ENCODE data around the gene ULK1. TPM values are rescaled to one million over a fixed set of nuclear protein-coding genes. Genes with fewer than 3 reads are reported as not detected.
"Not testable (repeated sequence)": the region's sequence is repeated elsewhere in the genome, so short reads cannot be mapped to it uniquely, and the experiment has no call there.

Gene ULK1
- total RNA-seq, 2 donors from 2014 or later = 21.8 to 24.3 TPM

DNA sequence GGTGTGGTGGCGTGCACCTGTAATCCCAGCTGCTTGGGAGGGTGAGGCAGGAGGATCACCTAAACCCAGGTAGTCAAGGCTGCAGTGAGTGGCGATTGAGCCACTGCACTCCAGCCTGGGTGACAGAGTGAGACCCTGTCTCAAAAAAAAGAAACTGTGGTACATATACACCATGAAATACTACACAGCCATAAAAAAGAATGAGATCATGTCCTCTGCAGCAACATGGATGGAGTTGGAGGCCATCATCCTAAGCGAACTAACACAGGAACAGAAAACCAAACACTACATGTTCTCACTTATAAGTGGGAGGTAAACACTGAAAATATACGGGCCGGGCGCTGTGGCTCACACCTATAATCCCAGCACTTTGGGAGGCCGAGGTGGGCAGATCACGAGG is 2.7 kb upstream of the ULK1 start:
- H3K4me3 Mint-ChIP-seq; H3K4me1 Mint-ChIP-seq (ENCODE audit: low read depth in 2 of 2); H3K27me3 Mint-ChIP-seq; DNase-seq (ENCODE audit: low spot score); H3K36me3 Mint-ChIP-seq; ATAC-seq; H3K9me3 Mint-ChIP-seq: not testable (repeated sequence)
- peak overlapping the region in 1 of 2 donors; percentile 59 for H3K27ac Mint-ChIP-seq

DNA sequence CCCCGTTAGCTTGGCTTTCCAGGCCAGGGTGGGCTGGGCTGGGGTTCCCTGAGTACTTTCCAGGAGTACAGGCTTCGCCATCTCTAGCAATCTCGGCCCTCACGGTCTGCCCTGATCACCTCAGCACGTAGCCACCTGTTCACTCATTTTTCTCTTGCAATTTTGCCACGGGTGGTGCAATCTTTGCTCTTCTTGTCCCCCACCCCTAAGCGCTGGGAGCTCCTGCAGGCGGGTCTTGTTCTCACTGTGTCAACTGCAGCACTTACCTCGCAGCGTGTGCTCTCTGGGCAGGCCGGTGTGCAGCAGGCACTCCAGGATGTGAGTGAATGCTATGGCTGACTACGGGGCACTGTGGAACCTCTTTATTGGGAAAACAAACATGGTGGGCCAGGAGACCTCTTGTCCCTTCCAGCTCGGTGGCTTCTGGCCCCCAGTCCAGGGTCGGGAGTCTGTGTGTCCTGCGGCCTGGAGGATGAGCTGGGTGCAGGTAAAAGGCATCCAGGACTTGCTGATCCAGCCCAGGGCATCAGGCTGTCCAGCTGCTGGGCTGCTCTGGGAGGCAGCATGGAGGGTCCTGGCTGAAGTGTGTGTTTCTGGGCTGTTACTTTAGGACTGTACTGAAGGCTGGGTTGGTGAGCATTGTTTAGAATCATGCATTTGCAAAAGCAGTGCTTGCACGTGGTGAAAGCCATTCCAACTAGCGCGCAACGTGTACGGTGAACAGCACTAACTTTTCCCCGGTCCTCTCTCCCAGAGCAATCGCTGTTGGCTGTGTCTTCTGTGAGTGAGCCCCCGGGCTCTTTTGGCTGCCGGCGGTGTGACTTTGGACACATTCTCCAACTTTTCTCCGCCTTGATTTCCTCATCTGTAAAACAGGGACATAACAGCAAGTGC is 1.5 kb upstream of the ULK1 start:
- DNase-seq (ENCODE audit: low spot score) = no peak
- ATAC-seq = no peak
- Mint-ChIP-seq H3K27me3 (peaks cover 0 to 4% of the 10 kb centered on the region in 2 donors), H3K4me3 (no peak overlapping the region), H3K4me1 (ENCODE audit: low read depth in 2 of 2) (peaks cover 5 to 6% of the 10 kb centered on the region in 2 donors), H3K9me3 (no peaks in the 10 kb centered on the region), H3K27ac (no peak overlapping the region), H3K36me3 (no peaks in the 10 kb centered on the region)

DNA sequence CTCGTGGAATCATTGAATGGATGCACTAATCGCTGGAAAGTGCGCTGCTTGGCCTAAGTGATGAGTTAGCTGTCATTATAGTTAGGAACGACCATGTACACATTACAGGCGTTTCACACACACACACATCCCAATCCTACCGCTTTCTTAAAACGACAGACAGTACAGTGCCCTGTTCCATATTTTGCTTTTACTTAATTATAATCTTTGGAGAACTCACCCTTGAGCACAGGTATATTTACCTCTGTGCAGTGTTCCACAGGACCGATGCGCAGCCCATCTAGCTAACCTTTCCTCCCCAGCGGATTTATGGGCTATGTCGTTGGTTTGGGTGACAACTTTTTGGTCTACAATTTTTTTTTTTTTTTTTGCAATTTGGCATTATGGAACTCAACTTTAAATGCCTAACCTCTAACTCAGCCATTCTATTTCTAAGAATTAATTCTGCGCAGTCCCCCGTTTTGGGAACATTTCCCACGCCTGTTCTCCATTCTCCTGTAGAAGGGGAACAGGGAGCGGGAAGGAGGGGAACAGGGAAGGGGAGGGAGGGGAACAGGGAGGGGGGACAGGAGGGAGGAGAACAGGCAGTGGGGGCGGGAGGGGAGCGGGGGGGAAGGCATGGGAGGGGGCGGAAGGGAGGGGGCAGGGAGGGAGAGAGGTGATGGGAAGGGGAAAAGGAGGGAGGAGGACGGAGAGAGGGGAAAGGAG is 663 bp upstream of the ULK1 start:
- Mint-ChIP-seq H3K36me3 (no peaks in the 10 kb centered on the region), H3K27ac (no peak overlapping the region)
- DNase-seq (ENCODE audit: low spot score) = no peak

DNA sequence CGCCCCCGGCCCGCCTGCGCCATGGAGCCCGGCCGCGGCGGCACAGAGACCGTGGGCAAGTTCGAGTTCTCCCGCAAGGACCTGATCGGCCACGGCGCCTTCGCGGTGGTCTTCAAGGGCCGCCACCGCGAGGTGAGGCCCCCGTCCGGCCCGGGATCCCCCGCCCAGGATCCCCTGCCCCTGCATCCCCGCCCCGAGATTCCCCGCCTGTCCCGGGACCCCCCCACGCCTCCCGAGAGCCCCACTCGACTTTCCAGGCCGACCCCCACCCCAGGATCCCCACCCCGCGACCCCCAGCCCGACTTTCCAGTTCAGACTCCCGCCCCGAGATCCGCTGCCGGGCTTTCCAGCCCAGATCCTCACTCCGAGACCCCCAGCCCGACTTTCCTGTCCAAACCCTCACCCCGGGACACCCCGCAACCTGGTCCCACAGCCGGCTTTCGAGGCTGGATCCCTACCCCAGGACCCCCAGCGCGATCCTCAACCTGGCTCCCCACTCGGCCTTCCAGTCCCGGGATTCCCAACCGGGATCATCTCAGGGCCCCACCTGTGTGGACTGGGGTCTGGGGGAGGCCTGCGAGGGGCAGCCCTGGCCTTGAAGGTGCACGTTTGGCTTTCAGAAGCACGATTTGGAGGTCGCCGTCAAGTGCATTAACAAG is 688 bp downstream of the ULK1 start:
- Mint-ChIP-seq H3K4me1 (ENCODE audit: low read depth in 2 of 2) (peaks cover 5 to 7% of the 10 kb centered on the region in 2 donors), H3K27ac (peak overlapping the region; percentile 43 to 87), H3K4me3 (peak overlapping the region; percentile 75), H3K27me3 (no peaks in the 10 kb centered on the region), H3K9me3 (no peaks in the 10 kb centered on the region), H3K36me3 (no peaks in the 10 kb centered on the region)
- DNase-seq (ENCODE audit: low spot score) = no peak
- ATAC-seq = no peak

More for the DNA sequence above, 663 bp upstream of the ULK1 start:
- peaks cover 5 to 6% of the 10 kb centered on the region in 2 donors for H3K4me1 Mint-ChIP-seq (ENCODE audit: low read depth in 2 of 2)
- no peak for ATAC-seq
- peaks cover 0 to 4% of the 10 kb centered on the region in 2 donors for H3K27me3 Mint-ChIP-seq
- no peak overlapping the region for H3K4me3 Mint-ChIP-seq
- no peaks in the 10 kb centered on the region for H3K9me3 Mint-ChIP-seq

DNA sequence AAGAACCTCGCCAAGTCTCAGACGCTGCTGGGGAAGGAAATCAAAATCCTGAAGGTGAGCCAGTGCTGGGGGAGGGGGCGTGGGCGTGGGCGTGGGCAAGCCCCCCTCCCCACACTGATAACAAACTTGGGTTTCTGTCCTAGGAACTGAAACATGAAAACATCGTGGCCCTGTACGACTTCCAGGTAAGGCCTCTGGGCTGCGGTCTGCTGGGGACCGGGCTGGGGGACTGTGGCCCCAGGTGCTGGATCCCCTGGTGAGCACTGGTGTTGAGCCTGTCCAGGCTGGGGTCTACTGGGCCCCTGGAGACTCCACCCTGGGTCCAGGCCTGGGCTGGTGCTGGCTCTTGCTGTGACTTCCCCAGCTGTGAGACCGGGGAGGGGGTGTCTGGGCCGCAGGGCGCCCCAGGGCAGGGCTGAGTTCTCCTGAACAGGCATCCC is 1.2 kb downstream of the ULK1 start:
- Mint-ChIP-seq H3K36me3 (no peaks in the 10 kb centered on the region), H3K27me3 (no peaks in the 10 kb centered on the region), H3K4me3 (peak overlapping the region; percentile 75), H3K4me1 (ENCODE audit: low read depth in 2 of 2) (peaks cover 5 to 10% of the 10 kb centered on the region in 2 donors), H3K9me3 (no peaks in the 10 kb centered on the region), H3K27ac (peak overlapping the region; percentile 43 to 87)
- DNase-seq (ENCODE audit: low spot score) (no peak), ATAC-seq (no peak)

DNA sequence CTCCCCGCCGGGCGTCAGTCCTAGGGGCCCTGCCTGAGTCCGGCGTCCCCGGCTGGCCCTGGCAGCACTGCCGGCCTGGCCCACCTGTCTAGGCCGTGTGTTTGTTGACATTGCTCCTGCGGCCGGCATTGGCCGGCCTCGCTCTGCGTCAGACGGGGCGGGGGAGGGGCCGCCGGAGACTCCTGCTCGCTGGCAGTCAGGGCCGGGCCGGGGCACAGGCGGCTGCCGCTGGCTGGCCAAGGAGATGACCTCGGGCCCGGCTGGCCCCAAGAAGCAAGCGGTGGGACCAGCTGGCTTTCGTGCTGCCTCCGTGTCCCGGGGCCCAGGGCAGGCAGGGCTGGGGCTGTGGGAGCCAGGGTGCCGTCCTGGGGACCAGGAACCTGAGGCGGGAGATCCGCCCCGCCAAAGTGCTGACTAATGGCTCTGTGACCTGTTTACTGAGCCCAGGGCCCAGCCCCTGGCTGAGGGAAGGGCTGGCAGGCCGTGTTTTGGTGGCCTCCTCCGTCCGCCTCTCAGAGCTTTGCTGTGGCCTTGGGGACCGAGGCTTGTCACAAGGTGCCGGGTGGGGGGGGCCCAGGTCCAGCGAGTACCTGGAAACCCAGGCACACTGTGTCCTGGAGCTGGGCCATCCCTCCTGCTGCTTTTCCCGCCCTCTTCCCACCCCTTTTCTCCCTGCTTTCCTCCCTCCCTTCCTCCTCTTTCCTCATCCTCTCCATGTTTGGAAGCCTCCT is 1.8 kb downstream of the ULK1 start:
- no peaks in the 10 kb centered on the region for H3K27me3 Mint-ChIP-seq
- peak; percentile 83 to 84 for ATAC-seq
- peak overlapping the region; percentile 43 to 87 for H3K27ac Mint-ChIP-seq
- H3K36me3 Mint-ChIP-seq = no peaks in the 10 kb centered on the region
- H3K4me1 Mint-ChIP-seq (ENCODE audit: low read depth in 2 of 2) = peaks cover 5 to 10% of the 10 kb centered on the region in 2 donors
- peak overlapping the region; percentile 75 for H3K4me3 Mint-ChIP-seq
- no peaks in the 10 kb centered on the region for H3K9me3 Mint-ChIP-seq
- peak; percentile 83 for DNase-seq (ENCODE audit: low spot score)

DNA sequence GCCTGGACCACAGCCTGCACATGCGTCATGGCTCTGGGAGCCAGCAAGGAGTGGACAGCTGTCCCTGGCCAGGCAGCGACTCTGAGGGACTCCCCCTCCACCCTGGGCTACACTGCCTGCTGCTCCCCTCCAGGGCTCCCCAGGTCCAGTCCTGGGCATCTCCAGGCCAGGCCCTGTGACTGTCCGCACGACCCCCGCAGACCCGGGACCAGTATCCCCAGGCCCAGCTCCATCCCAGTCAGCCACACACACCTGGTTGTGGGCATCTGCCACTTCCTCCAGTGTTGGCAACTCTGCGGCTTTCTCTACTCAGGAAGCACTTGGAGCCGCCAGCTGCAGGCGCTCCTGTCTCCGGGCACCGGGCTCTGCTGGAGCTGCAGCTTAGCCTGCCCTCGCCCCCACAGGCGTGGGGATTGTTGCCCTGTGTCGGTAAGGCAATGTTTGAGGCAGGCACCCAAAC is 2.4 kb downstream of the ULK1 start:
- Mint-ChIP-seq H3K9me3 (no peaks in the 10 kb centered on the region), H3K27me3 (no peaks in the 10 kb centered on the region), H3K4me1 (ENCODE audit: low read depth in 2 of 2) (peaks cover 5 to 12% of the 10 kb centered on the region in 2 donors), H3K27ac (peak overlapping the region in 1 of 2 donors; percentile 23), H3K36me3 (no peaks in the 10 kb centered on the region), H3K4me3 (peak overlapping the region; percentile 75)
- no peak for ATAC-seq
- DNase-seq (ENCODE audit: low spot score) = no peak

DNA sequence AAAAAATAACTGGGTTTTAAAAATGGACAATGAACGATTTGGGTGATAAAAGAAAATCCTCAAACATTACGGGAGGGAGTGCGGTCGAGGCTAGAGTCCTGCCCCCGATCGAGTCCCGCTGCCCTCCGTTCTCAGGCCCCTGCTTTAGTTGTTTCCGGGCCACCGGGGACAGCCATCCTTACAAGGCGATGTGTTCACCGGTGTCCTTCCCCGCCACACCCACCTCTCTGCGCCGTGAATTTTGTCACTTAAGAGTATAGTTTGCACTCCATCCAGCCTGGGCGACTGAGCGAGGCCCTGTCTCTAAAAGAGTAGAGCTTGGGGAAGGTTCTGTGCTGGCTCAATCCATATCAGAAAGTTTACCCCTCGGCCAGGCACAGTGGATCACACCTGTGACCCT is 2.9 kb downstream of the ULK1 start:
- ATAC-seq = no peak
- DNase-seq (ENCODE audit: low spot score) = no peak
- Mint-ChIP-seq H3K4me3 (no peak overlapping the region), H3K27me3 (no peaks in the 10 kb centered on the region), H3K9me3 (no peaks in the 10 kb centered on the region), H3K4me1 (ENCODE audit: low read depth in 2 of 2) (peaks cover 5 to 14% of the 10 kb centered on the region in 2 donors), H3K36me3 (no peaks in the 10 kb centered on the region), H3K27ac (no peak overlapping the region)

DNA sequence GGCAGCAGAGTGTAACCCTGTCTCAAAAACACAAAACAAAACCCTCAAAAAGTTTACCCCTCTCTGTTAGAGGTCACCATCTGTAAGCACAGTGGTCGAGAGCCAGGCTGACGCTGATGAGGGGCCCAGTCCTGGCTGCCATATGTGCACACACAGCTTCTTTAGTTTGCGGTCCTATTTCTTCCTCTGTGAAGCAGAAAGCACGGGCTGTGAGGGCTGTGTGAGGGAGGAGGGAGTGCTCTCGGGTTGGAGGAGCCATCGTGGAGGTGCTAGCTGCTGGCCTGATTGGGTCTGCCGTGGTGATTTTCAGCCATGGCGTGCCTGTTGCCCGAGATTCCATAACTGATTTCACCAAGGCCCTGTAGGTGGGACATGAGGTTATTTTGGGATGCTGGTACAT is 3.5 kb downstream of the ULK1 start:
- no peaks in the 10 kb centered on the region for H3K27me3 Mint-ChIP-seq
- ATAC-seq (no peak), DNase-seq (ENCODE audit: low spot score) (no peak)
- no peak overlapping the region for H3K4me3 Mint-ChIP-seq
- H3K36me3 Mint-ChIP-seq = no peaks in the 10 kb centered on the region
- no peaks in the 10 kb centered on the region for H3K9me3 Mint-ChIP-seq
- H3K4me1 Mint-ChIP-seq (ENCODE audit: low read depth in 2 of 2) = peaks cover 5 to 15% of the 10 kb centered on the region in 2 donors
- H3K27ac Mint-ChIP-seq = no peak overlapping the region

DNA sequence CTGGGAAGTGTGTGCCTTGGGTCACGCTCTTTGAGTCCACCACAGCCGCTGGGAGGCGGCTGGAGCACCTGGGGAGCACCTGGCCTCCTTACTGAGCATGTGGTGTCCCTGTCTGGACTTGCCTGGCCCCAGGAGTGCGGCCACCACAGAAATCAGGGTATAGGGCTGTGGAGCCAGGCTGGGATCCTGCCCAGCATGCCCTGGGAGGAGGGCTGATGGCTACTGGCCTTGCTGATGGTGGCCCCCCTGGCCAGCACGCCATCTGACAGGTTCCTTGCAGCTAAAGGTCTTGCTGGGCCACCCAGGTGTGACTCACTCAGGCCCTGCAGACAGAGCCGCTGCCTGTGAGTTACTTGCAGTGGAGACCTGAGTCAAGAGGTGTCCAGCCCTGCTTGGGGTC is 6.0 kb downstream of the ULK1 start:
- Mint-ChIP-seq H3K4me3 (no peak overlapping the region), H3K27me3 (no peaks in the 10 kb centered on the region), H3K36me3 (no peaks in the 10 kb centered on the region), H3K9me3 (no peaks in the 10 kb centered on the region), H3K4me1 (ENCODE audit: low read depth in 2 of 2) (peaks cover 4 to 14% of the 10 kb centered on the region in 2 donors), H3K27ac (no peak overlapping the region)
- no peak for DNase-seq (ENCODE audit: low spot score)
- ATAC-seq = no peak

DNA sequence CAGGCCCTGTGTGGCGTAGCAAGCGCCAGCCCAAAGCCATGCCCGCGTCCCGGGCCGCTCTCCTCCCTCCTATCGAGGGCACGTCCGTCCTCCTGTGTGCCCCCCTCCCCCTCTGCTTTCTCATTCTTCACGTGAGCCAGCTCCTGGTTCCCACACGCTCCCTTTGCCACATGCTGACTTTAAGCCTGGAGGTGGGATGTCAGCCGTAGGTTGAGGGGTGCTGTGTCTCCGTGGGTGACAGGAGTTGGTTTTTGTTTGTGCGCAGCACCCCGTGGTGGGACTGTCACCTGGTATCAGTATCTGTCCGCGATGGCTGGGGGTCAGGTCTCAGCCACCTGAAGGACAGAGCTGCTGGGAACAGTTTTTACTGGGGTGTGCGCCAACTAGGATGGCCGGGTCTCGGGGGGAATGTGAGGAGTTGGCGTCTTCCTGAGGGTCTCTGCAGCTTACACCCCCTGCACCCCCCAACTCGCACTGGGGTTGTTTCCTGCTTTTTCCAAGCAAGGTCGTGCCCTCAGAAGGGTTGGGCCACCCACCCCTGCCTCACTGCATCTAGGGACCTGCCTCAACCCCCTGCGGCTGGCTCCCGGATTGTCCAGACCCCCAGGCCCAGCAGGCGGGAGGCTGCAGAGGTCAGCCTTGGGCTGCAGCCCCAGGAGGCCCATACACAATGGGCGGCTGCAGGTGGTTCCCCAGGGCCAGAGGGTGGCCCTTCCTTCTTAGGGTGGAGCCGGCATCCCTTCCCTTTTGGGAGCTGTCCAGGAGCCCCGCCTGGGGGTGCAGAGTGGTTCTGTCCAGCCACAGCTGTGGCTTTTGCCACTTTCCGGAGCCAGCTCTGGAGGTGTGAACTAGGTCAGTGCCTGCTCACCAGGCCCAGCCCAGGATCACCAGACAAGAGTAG is 7.3 kb downstream of the ULK1 start:
- ATAC-seq = no peak
- H3K27ac Mint-ChIP-seq = no peak overlapping the region
- no peaks in the 10 kb centered on the region for H3K27me3 Mint-ChIP-seq
- H3K36me3 Mint-ChIP-seq = no peaks in the 10 kb centered on the region
- H3K4me3 Mint-ChIP-seq = no peak overlapping the region
- H3K9me3 Mint-ChIP-seq = no peaks in the 10 kb centered on the region
- DNase-seq (ENCODE audit: low spot score) = no peak
- peaks cover 0 to 13% of the 10 kb centered on the region in 2 donors for H3K4me1 Mint-ChIP-seq (ENCODE audit: low read depth in 2 of 2)

DNA sequence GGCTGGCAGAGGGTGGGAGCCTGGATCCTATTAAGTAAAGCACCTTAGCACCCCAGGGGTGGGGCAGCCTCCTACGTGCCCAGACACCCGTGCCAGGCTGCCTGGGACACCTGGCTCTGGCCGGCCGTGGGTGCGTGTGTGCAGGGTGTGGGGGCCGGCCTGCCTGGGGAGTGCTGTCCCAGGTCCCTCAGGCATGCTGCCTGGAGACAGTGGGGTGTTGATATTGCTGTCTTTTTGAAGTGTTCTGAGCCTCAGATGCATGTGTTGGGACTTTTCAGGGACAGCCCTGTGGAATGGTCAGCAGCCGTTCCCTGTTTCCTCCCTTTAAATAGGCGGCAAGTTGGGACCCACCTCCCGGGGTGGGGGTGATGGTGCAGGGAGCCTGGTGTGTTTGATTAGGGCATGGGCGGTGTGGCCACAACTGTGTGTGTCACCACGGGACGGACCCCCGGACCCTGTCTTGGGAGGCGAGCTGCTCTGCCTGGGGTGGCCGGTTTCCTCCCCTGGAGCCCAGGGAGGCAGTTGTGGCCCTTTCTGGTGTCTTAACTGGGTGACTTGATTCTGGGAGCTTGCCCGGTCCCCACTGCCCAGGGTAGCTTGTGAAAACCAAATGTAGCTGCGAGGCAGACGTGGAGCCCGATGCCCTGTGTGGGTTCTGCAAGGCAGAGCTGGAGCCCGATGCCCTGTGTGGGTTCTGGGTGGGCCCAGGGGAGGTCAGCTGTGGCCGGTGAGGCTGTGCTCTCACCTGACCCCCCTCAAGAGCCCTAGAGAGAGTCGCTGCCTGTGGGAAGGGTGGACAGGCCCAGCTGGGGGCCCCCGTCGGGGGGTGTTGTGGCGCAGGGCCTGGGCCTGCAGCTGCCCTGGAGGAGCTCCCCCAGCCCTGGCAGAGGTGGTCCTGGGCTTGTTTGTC is 8.2 kb downstream of the ULK1 start:
- H3K27ac Mint-ChIP-seq = no peak overlapping the region
- H3K4me3 Mint-ChIP-seq = no peak overlapping the region
- ATAC-seq (no peak), DNase-seq (ENCODE audit: low spot score) (no peak)
- H3K36me3 Mint-ChIP-seq = no peaks in the 10 kb centered on the region
- peaks cover 0 to 13% of the 10 kb centered on the region in 2 donors for H3K4me1 Mint-ChIP-seq (ENCODE audit: low read depth in 2 of 2)
- no peaks in the 10 kb centered on the region for H3K9me3 Mint-ChIP-seq
- H3K27me3 Mint-ChIP-seq = no peaks in the 10 kb centered on the region
